ENCODE data around the gene LNX1.
A peak's percentile ranks its signal among the peaks of the same experiment; 100 is the strongest.

- TF ChIP-seq EZH2phosphoT487 (IDR thresholded peaks at IDR 0.05; ENCODE audit: borderline replicate concordance) (no peak), CTCF (IDR thresholded peaks at IDR 0.05 in 2 of 3, conservative IDR thresholded peaks at IDR 0.05 in 1 of 3; ENCODE audit: borderline replicate concordance in 1 of 3, insufficient read depth in 1 of 3, low read depth in 2 of 3, low read length in 2 of 3) (peak in 2 of 3 experiments; percentile 32; a peak in 4 of 6 replicates), REST (IDR thresholded peaks at IDR 0.05; ENCODE audit: low read depth) (no peak), POLR2A (IDR thresholded peaks at IDR 0.05; ENCODE audit: borderline replicate concordance, extremely low read depth, insufficient read depth, insufficient read length) (no peak), EZH2 (IDR thresholded peaks at IDR 0.05) (no peak), POLR2AphosphoS5 (IDR thresholded peaks at IDR 0.05; ENCODE audit: low read depth, low read length) (no peak)
Observed at GRCh38 chr4:53614591-53614990, 23.3 kb upstream of the LNX1 start.

All from HCT116 (cell line).